ENCODE data around the gene TAS2R1. TPM values are rescaled to one million over a fixed set of nuclear protein-coding genes. Genes with fewer than 3 reads are reported as not detected.
A peak's percentile ranks its signal among the peaks of the same experiment; 100 is the strongest.

Gene TAS2R1
- total and polyA plus RNA-seq, 10 of the 15 experiments (the other 5 are each of a cell fraction or from before 2014, with no cell fraction given) = not detected

- TF ChIP-seq E4F1 (IDR thresholded peaks at IDR 0.05; ENCODE audit: borderline replicate concordance, partially characterized antibody) (no peak), CREB1 (IDR thresholded peaks at IDR 0.05; ENCODE audit: low read depth) (no peak), MXI1 (IDR thresholded peaks at IDR 0.05; ENCODE audit: low read depth, low read length) (no peak), IRF5 (IDR thresholded peaks at IDR 0.05; ENCODE audit: borderline replicate concordance) (no peak), BRCA1 (IDR thresholded peaks at IDR 0.05; ENCODE audit: low read depth, low read length) (no peak)
Observed at GRCh38 chr5:9641806-9642355, 11.7 kb upstream of the TAS2R1 start (continued).

- WGBS (ENCODE audit: insufficient coverage, insufficient replicate concordance, low lambda C conversion rate, missing lambda C conversion rate) = 3% methylated on average over 2 of the region's 2 CpGs
- ChIA-PET CTCF (no interaction called here), POLR2A (no interaction called here), SMC1A (ENCODE audit: uncharacterized antibody, unreplicated experiment) (no interaction called here), RAD21 (ENCODE audit: unreplicated experiment) (no interaction called here)
- no TSS peak for BruUV-seq (replicated peaks)
- no peak for TF ChIP-seq SIX5 (IDR thresholded peaks at IDR 0.05; ENCODE audit: low read depth, low read length, severe bottlenecking)
- TF ChIP-seq SPI1 (IDR thresholded peaks at IDR 0.05; ENCODE audit: borderline replicate concordance, insufficient read depth, low read depth, low read length) = peak; percentile 71; the same call in 1 of the 2 replicates
- no peak for TF ChIP-seq SMARCA5 (IDR thresholded peaks at IDR 0.05)
- no peak for TF ChIP-seq FOXM1 (IDR thresholded peaks at IDR 0.05; ENCODE audit: low read depth, low read length)
- no peak for FAIRE-seq
- Histone ChIP-seq H3K27me3 (replicated peaks in 1 of 2; ENCODE audit: control insufficient read depth in 2 of 2, insufficient read depth in 2 of 2, low read length in 1 of 2) (no peaks in the 10 kb centered on the region), H2AFZ (ENCODE audit: control insufficient read depth, low read depth, low read length) (no peak overlapping the region), H3K9ac (ENCODE audit: control insufficient read depth, insufficient read depth, low read length) (no peak overlapping the region), H3K36me3 (ENCODE audit: control insufficient read depth in 2 of 2, insufficient read depth in 2 of 2, low read length in 1 of 2) (no peaks in the 10 kb centered on the region), H4K20me1 (ENCODE audit: control insufficient read depth, insufficient read depth) (no peaks in the 10 kb centered on the region), H3K4me2 (ENCODE audit: control insufficient read depth, insufficient read depth) (no peak overlapping the region), H3K27ac (ENCODE audit: control insufficient read depth, insufficient read depth) (no peak overlapping the region), H3K4me3 (no peak overlapping the region), H3K9me3 (replicated peaks; ENCODE audit: control insufficient read depth, insufficient read depth, low read length) (no peaks in the 10 kb centered on the region; the same call in 2 of the 3 replicates), H3K79me2 (ENCODE audit: control insufficient read depth, insufficient read depth, low read length) (no peaks in the 10 kb centered on the region), H3K4me1 (ENCODE audit: control insufficient read depth, insufficient read depth, low read length) (no peaks in the 10 kb centered on the region)
- intact Hi-C loops (cut with micrococcal nuclease; ENCODE audit: unreplicated experiment) = no loop called here
- DNase-seq (ENCODE audit: low read depth, low spot score) = no peak
- in situ Hi-C loops (cut with MboI) = no loop called here
- ATAC-seq = no peak
Observed at GRCh38 chr5:9632495-9632894, 2.3 kb upstream of the TAS2R1 start.
